Bronchus fibroblast of lung (primary cell): ENCODE measurements around the gene P2RY12. TPM values are rescaled to one million over a fixed set of nuclear protein-coding genes. Genes with fewer than 3 reads are reported as not detected.

Experiments
- total RNA-seq: library from RNA; depleted of rRNA; stranded (reverse); fragments of >200 nt; gene quantifications from 2 replicates; pipeline ENCODE4 v1.2.3, GENCODE V29; 2015

Gene P2RY12
- not detected in 2 replicates for total RNA-seq

DNA sequence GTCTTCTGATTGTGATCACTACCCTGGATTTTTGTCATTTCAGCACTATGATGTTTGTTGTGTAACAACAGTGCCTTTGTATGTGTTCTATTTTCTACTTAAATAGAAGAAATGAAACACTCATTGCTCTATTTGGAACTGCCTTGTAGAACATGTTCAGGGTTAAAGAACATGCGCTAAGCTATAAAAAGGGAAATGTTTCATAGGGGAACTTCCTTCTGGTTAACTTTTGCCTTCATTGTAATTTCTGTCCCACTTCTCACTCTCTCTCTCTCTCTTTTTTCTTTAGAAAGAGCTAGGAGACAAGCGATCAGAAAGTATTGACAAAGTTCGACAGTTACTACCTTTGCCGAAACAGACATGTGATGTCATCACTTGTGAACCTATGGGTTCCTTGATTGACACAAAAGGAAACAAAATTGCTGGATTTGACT is at the start of gene P2RY12:
Gene P2RY12, minus strand, starts transcription at position 13 of the 434 bp plus-strand sequence. CDS start 45,908 bp downstream, outside the sequence.

DNA sequence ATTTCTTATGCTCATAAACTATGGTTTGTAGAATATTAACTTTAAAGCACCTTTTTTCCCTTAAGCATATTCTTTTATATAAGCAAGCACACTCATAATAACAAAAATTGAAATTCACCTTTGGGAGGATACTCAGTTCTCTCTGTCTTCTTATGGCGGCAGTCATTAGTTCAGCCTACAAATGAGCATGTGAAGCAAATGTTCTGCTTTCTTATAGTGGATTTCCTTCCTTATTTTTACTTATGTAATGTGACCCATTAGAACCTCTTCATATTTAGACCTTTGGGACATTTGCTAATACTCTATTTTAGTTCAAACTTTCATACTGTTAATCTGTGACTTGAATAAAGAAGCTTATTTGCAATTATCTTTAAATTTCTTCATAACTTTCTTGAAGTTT is 55.2 kb downstream of the P2RY12 start, which contains the start of gene P2RY13:
Gene P2RY13, minus strand, starts transcription at position 187 of the 400 bp plus-strand sequence. Its CDS starts 21 bp downstream, at position 166.

DNA sequence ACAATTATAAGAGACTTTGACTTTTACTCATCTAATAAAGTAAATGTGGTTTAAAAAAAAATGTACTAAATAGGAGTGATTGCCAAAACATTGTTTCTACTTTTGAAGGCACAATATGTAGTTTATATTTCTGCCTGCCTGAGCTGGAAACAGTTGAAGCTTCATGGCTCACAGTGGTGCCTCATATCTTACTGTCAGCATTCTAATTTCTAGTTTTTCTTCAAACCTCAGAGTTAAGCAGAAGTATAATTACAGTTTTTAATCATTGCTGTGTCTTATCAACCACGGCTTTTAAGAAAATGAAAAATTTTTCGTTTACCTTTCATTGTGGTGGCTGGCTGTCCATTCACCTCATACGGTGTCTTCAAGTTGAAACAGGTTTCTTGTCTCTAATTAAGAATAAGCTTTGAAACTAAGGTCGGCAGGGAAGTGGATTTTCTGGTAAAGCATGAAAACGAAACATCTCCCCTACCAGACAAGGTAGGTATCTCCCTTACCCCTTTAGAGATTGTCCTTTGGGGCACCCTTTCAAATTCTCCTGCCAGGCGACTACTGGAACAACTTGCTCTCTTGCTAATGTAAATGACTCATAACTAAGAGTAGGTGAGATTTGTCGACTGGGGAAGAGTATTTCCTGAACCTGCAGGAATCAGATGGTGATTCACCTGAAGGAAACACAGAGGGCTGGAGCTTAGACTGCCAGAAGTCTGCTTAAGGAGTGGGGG is 68.1 kb downstream of the P2RY12 start, which contains the start of gene GPR87:
Gene GPR87, minus strand, starts transcription at position 554 of the 725 bp plus-strand sequence. CDS start 16,720 bp downstream, outside the sequence.

Other genes with a start within 250 kb of the P2RY12 start
- not detected in 2 replicates for gene GPR171, start 181.5 kb downstream of the P2RY12 start, total RNA-seq
- not detected in 2 replicates for gene P2RY14, start 106.2 kb downstream of the P2RY12 start, total RNA-seq
- gene GPR87, start 67.9 kb downstream of the P2RY12 start, total RNA-seq, result 0.17 and 1.2 TPM in 2 replicates
- gene P2RY13, start 55.2 kb downstream of the P2RY12 start, total RNA-seq, result not detected in 2 replicates
- gene IGSF10, start 76.3 kb upstream of the P2RY12 start, total RNA-seq, result 0.15 and 0.17 TPM in 2 replicates